SU-DHL-6 (cell line): ENCODE data around the gene ERFL.
A peak's percentile ranks its signal among the peaks of the same experiment; 100 is the strongest.

Experiments
- H2AFZ ChIP-seq: fragments of 200-600 bp; sonication (generic); 2 replicates; pipeline ENCODE4 v1.6.1; 2014; ENCODE audit warnings: low read depth, mild to moderate bottlenecking, moderate library complexity, mixed read lengths, antibody characterized with exemption, low read length; ENCODE audit not compliant: severe bottlenecking
- H3F3A ChIP-seq: fragments of 200-600 bp; shearing (Covaris generic); 2 replicates; pipeline ENCODE4 v1.6.0; 2016; ENCODE audit warnings: antibody characterized with exemption, mild to moderate bottlenecking; ENCODE audit not compliant: insufficient read depth
- H3K27ac ChIP-seq: fragments of 200-600 bp; sonication (generic); 2 replicates; pipeline ENCODE4 v1.5.1; 2016; ENCODE audit warnings: low read depth, mild to moderate bottlenecking, low read length, moderate library complexity, mixed read lengths
- H3K27me3 ChIP-seq: fragments of 200-600 bp; sonication (generic), shearing (Covaris generic); 2 replicates; pipeline ENCODE4 v1.6.0; 2014; ENCODE audit warnings: mild to moderate bottlenecking, low read length
- H3K36me3 ChIP-seq: fragments of 200-600 bp; sonication (generic); 2 replicates; pipeline ENCODE4 v1.6.1; 2014; ENCODE audit warnings: mild to moderate bottlenecking, low read length, mixed read lengths
- H3K4me2 ChIP-seq: fragments of 300-600, 200-600 bp; shearing (Covaris generic), sonication (generic); 2 replicates; pipeline ENCODE4 v1.6.0; 2014; ENCODE audit warnings: low read length, low read depth, mild to moderate bottlenecking; ENCODE audit not compliant: poor library complexity, severe bottlenecking
- H3K4me3 ChIP-seq: fragments of 200-600 bp; sonication (generic); 2 replicates; pipeline ENCODE4 v1.5.1; 2014; ENCODE audit warnings: antibody characterized with exemption, low read length, mild to moderate bottlenecking, mixed read lengths; ENCODE audit not compliant: insufficient read depth, poor library complexity, severe bottlenecking
- H3K79me2 ChIP-seq: fragments of 200-600 bp; sonication (generic); 2 replicates; pipeline ENCODE4 v1.6.1; 2014; ENCODE audit warnings: mild to moderate bottlenecking, low read length, moderate library complexity; ENCODE audit not compliant: insufficient read depth
- H3K9ac ChIP-seq: fragments of 200-600 bp; sonication (generic); 2 replicates; pipeline ENCODE4 v1.7.0; 2014; ENCODE audit warnings: mild to moderate bottlenecking, low read length
- H3K9me2 ChIP-seq: fragments of 200-600 bp; sonication (generic); replicated peaks from 2 replicates; pipeline ENCODE4 v1.6.1; 2014; ENCODE audit warnings: low read length; ENCODE audit not compliant: insufficient read depth
- H3K9me3 ChIP-seq: fragments of 200-600 bp; sonication (generic); 2 replicates; pipeline ENCODE4 v1.6.1; 2014; ENCODE audit warnings: low read length, mixed read lengths; ENCODE audit not compliant: insufficient read depth
- H4K20me1 ChIP-seq: fragments of 200-600 bp; sonication (generic); 2 replicates; pipeline ENCODE4 v1.6.1; 2014; ENCODE audit warnings: low read depth, mild to moderate bottlenecking, antibody characterized with exemption, low read length, moderate library complexity, mixed read lengths
- CTCF ChIP-seq: fragments of 200-600 bp; sonication (generic); IDR thresholded peaks from one replicate; pipeline ENCODE4 v1.5.1; 2017; ENCODE audit warnings: antibody characterized with exemption, mild to moderate bottlenecking, low read length, moderate library complexity; ENCODE audit not compliant: insufficient read depth, poor library complexity, severe bottlenecking
- EZH2phosphoT487 ChIP-seq: fragments of 200-600 bp; sonication (generic), shearing (Covaris generic); conservative IDR thresholded peaks from 2 replicates; pipeline ENCODE4 v1.6.1; 2018; ENCODE audit warnings: mild to moderate bottlenecking, antibody characterized with exemption, low read length, moderate library complexity, mixed read lengths

The ERFL gene

GRCh38 chr19:41863209-41863931 lies 64.9 kb downstream of the ERFL start:
- Histone ChIP-seq H4K20me1 (peaks cover 30% of the 10 kb centered on the region; the same call in 1 of the 2 replicates), H3K4me2 (peak overlapping the region; percentile 66), H3K27ac (peak overlapping the region; percentile 84), H3K9me2 (no peaks in the 10 kb centered on the region), H3K9ac (peak overlapping the region; percentile 97), H3K79me2 (peaks cover 80% of the 10 kb centered on the region), H3K27me3 (no peaks in the 10 kb centered on the region), H2AFZ (no peak overlapping the region), H3F3A (peaks cover 70% of the 10 kb centered on the region), H3K36me3 (peaks cover 37% of the 10 kb centered on the region), H3K4me3 (no peak overlapping the region), H3K9me3 (no peaks in the 10 kb centered on the region)
- TF ChIP-seq EZH2phosphoT487 (no peak), CTCF (no peak)

- no peaks in the 10 kb centered on the region for H3K9me2 ChIP-seq
- peak overlapping the region; percentile 66 for H3K4me2 ChIP-seq
- TF ChIP-seq EZH2phosphoT487 (no peak), CTCF (no peak)
- H4K20me1 ChIP-seq: peaks cover 30% of the 10 kb centered on the region; the same call in 1 of the 2 replicates
- H3K9me3 ChIP-seq: no peaks in the 10 kb centered on the region
- H3K27ac ChIP-seq: peak overlapping the region; percentile 84; the same call in 1 of the 2 replicates
- H3K36me3 ChIP-seq: peaks cover 37% of the 10 kb centered on the region
- no peaks in the 10 kb centered on the region for H3K27me3 ChIP-seq
- peaks cover 72% of the 10 kb centered on the region for H3K79me2 ChIP-seq
- peak overlapping the region; percentile 82 for H3K4me3 ChIP-seq
- H3K9ac ChIP-seq: peak overlapping the region; percentile 97
- peaks cover 61% of the 10 kb centered on the region for H3F3A ChIP-seq
- no peak overlapping the region for H2AFZ ChIP-seq
Measured at GRCh38 chr19:41862445-41862986, 65.7 kb downstream of the ERFL start.

GRCh38 chr19:41861846-41862245 lies 66.4 kb downstream of the ERFL start:
- H2AFZ ChIP-seq: no peak overlapping the region
- TF ChIP-seq CTCF (no peak), EZH2phosphoT487 (no peak)
- peaks cover 37% of the 10 kb centered on the region for H3K36me3 ChIP-seq
- H3K4me2 ChIP-seq: peak overlapping the region; percentile 66
- no peaks in the 10 kb centered on the region for H3K9me3 ChIP-seq
- H3K9me2 ChIP-seq: no peaks in the 10 kb centered on the region
- H3K4me3 ChIP-seq: peak overlapping the region; percentile 82
- peaks cover 30% of the 10 kb centered on the region; the same call in 1 of the 2 replicates for H4K20me1 ChIP-seq
- H3F3A ChIP-seq: peaks cover 55% of the 10 kb centered on the region
- H3K79me2 ChIP-seq: peaks cover 65% of the 10 kb centered on the region
- no peaks in the 10 kb centered on the region for H3K27me3 ChIP-seq
- H3K27ac ChIP-seq: peak overlapping the region; percentile 84
- H3K9ac ChIP-seq: peak overlapping the region; percentile 97
